GM12801 (cell line): ENCODE measurements around the gene HYOU1.

ENCODE experiments used
- CTCF ChIP-seq: IDR thresholded peaks from one replicate; pipeline ENCODE4 v1.5.1; 2011; ENCODE audit warnings: control low read depth; ENCODE audit not compliant: insufficient read length; ENCODE audit errors: extremely low read depth

HYOU1 gene

GRCh38 chr11:119030329-119031047 is 26.5 kb downstream of the HYOU1 start, which contains the start of gene SLC37A4:
TSS of gene SLC37A4 (minus strand) at chr11:119030877.
- no peak for TF ChIP-seq CTCF

GRCh38 chr11:119030029-119030328 is 27.0 kb downstream of the HYOU1 start:
- TF ChIP-seq CTCF = no peak

DNA sequence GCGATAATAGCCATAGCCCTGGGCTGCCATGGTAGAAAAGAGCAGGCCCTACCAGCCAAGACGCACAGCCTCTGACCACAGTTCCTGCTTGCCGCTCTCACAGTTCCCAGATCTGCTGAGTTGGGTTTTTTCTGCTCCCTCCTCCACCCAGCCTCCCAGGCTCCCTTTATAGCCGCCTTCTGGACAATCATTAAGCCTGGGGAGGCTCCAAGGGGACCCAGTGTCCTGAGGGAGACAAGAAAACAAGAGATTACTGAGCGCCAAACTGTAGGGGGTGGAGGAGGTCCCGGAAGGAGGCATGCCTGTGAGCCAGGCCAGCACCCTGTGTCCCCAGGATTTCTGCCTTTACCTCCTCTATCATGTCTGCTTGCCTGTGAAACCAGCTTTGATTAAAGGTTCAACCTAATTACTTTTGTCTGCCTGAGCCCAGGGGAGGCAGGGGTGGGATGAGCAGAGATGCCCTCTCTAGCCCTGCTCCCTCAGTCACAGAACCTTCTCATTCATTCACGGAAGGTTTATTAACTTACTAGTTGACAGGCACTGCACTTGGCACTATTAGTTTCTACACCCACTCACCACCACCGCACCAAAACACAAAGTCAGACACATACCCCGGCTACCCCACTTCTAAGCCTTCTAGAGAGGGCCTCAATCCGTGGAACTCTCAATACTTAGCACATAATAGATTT is 27.5 kb downstream of the HYOU1 start:
- no peak for TF ChIP-seq CTCF

GRCh38 chr11:119029069-119029339 is 28.0 kb downstream of the HYOU1 start:
- TF ChIP-seq CTCF = no peak

- no peak for TF ChIP-seq CTCF
Measured at GRCh38 chr11:119028346-119029068, 28.5 kb downstream of the HYOU1 start.

DNA sequence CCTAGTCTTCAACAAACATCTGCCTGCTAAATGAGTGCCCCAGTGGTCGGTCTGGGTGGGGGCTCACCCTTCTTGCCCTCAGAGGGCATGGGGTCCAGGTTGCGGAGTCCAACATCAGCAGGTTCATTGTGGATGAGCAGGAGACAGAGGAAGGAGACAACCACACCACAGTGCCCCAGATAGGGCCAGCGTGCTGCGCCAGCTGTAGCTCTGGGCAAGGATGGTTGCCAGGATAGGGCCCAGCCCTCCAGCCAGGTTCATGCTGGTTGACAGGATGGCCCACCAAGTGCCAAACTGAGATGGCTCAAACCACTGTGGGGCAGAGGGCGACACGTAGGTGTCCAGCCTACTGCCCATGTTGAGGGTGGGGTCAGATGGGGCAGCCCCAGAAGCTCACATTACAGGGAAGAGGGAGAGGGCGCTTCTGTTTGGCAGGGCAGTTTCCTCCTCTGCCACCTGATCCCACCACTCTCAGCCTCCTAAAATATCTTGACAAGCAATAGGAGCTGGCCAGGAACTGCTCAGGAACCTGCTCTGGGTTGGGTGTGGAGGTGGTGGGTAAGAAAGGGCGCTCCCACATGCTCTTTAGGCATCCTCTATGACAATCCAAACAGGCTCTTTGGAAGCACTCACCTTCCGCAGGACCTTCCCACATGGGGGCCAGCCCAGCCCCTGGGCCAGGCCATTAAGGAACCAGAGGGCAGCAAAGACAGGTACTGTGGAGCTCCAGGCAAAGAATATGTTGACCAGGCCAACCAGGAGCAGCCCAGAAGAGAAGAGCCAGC is 29.3 kb downstream of the HYOU1 start:
- TF ChIP-seq CTCF = no peak

GRCh38 chr11:119026970-119027369 is 30.0 kb downstream of the HYOU1 start:
- TF ChIP-seq CTCF = no peak
